ENCODE measurements around the gene FHL3.
"Not testable (repeated sequence)": the region's sequence is repeated elsewhere in the genome, so short reads cannot be mapped to it uniquely, and the experiment has no call there.

Gene FHL3

GRCh38 chr1:38034871-38035270, 29.6 kb upstream of the FHL3 start:
- DNase-seq = no peak

GRCh38 chr1:38032992-38033391, 27.7 kb upstream of the FHL3 start:
- not testable (repeated sequence) for DNase-seq

GRCh38 chr1:38031513-38031866, 26.2 kb upstream of the FHL3 start:
- no peak for DNase-seq

GRCh38 chr1:38030596-38031512, 25.5 kb upstream of the FHL3 start:
- DNase-seq = peak; percentile 9

GRCh38 chr1:38029685-38030511, 24.6 kb upstream of the FHL3 start:
- peak; percentile 82 for DNase-seq

- DNase-seq = no peak
These were observed 23.9 kb upstream of the FHL3 start for GRCh38 chr1:38029081-38029681.

- DNase-seq = no peak
These were observed 23.4 kb upstream of the FHL3 start for GRCh38 chr1:38028671-38029070.

- peak; percentile 79 for DNase-seq
These were observed 22.8 kb upstream of the FHL3 start for GRCh38 chr1:38028105-38028591.

- DNase-seq = no peak
These were observed 22.1 kb upstream of the FHL3 start for GRCh38 chr1:38027201-38028104.

- DNase-seq = peak; percentile 66
These were observed 21.4 kb upstream of the FHL3 start for GRCh38 chr1:38026592-38027200.

- no peak for DNase-seq
These were observed 20.4 kb upstream of the FHL3 start for GRCh38 chr1:38025664-38026063.

- DNase-seq = no peak
These were observed 19.9 kb upstream of the FHL3 start for GRCh38 chr1:38025233-38025632.

- no peak for DNase-seq
These were observed 17.5 kb upstream of the FHL3 start for GRCh38 chr1:38022810-38023209.

GRCh38 chr1:38021969-38022368, 16.7 kb upstream of the FHL3 start:
- DNase-seq = no peak

GRCh38 chr1:38020396-38020795, 15.1 kb upstream of the FHL3 start:
- DNase-seq = no peak

GRCh38 chr1:38018864-38019343, 13.6 kb upstream of the FHL3 start:
- no peak for DNase-seq

- no peak for DNase-seq
These were observed 10.8 kb upstream of the FHL3 start for GRCh38 chr1:38015978-38016725.

GRCh38 chr1:38014724-38015424, 9.6 kb upstream of the FHL3 start:
- DNase-seq = no peak

GRCh38 chr1:38014171-38014570, 8.9 kb upstream of the FHL3 start:
- DNase-seq = no peak

GRCh38 chr1:38013227-38013622, 7.9 kb upstream of the FHL3 start:
- no peak for DNase-seq

Data from activated naive CD4-positive, alpha-beta T cell treated with Interleukin-2 at 50 U/mL for 16 hours (primary cell).